Urothelium cell line (cell line): ENCODE results near the gene ABR.
"Not testable (repeated sequence)": the region's sequence is repeated elsewhere in the genome, so short reads cannot be mapped to it uniquely, and the experiment has no call there.

Experiments used
- DNase-seq: peaks from one replicate; pipeline ENCODE4 v3.0.0; 2011; ENCODE audit warnings: low spot score, mixed read lengths
- FAIRE-seq: peaks from 2 replicates; lab custom pipeline; 2011; peaks lifted over from hg19 to GRCh38; lab: Jason Lieb, UNC

Gene ABR

DNA sequence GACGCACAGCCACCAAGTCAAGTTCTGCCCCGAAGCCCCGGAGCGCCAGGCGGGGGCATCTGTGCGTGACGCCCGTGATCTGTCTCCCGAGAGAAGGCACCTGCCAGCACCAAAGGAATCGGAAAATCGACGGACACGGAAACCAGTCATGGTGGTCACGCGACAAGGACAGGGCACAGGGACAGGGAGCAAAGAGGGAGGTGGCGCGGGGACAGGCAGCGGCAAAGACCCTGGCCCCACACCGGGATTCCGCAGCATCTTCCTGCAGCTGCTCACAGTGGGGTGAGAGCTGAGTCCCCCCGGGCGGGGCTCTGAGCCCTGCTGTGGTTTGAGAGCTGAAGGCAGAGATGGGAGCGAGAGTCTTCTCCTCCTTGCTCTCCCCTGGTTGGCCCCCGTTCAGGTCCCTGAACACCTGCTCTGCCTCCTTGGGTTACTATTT is 56.4 kb downstream of the ABR start:
- FAIRE-seq (no peak), DNase-seq (no peak)

DNA sequence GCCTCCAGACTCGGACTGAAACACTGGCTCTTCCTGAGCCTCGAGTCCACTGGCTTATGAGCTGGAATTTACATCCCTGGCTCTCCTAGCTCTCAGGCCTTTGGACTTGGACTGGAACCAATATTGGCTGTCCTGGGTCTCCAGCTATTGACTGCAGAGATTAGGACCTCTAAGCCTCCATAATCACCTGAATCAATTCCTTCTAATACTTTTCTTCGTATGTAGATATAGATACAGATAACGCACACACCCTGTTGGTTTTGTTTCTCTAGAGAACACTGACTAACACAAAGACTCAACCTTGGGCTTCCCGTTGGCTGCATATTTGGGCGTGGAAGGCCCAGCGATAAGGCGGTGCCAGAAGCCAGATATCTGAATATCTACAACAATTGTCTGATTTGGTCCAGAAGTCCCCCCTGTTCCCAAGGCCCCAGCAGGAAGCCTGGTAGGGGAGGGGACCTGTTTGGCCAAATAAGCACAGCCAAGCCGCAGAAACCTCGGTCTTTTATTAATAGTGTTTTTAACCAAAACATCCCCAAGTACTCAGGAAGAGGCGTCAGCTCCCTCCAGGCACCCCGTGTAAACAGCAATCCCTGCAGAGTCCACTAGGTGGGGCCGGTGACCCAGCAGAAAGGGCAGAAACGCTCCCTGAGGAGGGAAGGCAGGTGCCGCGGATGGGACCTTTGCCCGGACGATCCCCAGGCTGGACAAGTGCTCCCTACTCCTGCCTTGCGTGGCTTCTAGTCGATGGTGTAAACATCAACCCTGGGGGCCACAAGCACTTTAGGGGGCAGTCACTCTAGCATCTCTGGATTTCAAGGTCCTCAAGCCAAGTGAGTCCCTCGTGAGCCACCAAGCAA is 57.0 kb downstream of the ABR start:
- FAIRE-seq = no peak
- DNase-seq = peak; percentile 72

DNA sequence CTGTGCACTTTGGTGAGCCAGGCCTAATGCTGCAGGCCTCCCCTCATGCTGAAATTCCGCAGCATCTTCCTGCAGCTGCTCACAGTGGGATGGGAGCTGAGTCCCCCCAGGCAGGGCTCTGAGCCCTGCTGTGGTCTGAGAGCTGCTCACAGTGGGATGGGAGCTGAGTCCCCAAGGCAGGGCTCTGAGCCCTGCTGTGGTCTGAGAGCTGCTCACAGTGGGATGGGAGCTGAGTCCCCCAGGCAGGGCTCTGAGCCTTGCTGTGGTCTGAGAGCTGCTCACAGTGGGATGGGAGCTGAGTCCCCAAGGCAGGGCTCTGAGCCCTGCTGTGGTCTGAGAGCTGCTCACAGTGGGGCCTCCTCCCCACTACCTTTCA is 58.4 kb downstream of the ABR start:
- FAIRE-seq = not testable (repeated sequence)

DNA sequence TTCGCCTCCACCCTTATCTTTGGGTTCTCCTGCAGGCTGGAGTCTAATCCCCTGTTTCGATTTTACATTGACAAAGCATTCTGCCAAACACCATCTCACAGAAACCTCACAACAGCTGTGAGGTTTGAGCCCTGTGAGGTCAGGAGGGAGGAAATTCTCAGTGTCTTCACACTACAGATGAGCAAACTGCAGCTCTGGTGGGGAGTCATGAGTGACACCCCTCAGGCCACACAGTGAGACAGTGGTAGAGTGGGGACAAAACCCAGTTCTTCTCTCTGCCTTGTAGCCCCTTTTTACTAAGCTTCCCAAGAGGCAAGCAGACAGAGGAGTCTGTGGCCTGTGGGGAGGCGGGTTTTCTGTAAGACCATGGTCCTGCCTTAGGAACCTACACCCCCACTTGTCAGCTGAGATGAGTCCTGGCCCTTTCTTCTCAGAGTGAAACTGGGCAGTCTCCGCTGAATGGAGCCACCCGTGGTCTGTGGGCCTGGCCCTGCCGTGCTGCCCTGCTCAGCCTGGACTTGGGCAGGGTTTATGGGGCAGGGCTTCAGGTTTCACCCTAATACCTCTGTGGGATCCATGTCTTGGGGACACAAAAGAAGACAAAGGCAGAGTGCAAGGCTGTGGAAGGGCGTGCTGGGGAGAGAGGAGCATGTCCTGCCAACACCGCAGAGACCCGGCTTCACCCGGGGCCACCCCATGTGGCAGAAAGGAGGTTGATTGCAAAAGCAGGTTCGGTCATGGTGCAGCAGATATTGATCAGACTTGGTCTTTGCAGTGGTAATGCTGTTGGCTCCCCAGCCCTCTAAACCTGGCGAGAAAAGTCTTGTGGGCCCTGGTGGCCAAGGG is 59.0 kb downstream of the ABR start:
- FAIRE-seq = no peak

More for the DNA sequence above, 58.4 kb downstream of the ABR start:
- DNase-seq = not testable (repeated sequence)

DNA sequence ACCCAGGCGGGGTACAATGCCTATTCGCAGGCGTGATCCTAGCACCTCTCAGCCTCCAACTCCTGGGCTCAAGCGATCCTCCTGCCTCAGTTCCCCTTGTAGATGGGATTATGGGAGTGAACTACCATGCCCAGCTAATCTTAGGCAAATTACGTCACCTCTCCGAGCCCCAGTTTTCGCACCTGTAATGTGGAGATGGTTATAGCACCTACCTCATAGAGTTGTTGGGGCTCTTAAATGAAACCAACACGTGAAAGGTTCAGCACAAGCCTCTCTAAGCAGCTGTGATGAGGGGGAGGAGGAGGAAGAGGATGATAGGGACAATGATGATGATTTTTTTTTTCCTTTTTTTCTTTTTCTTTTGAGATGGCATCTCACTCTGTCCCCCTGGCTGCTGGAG is 59.9 kb downstream of the ABR start:
- no peak for DNase-seq
- no peak for FAIRE-seq

More for the DNA sequence above, 59.0 kb downstream of the ABR start:
- no peak for DNase-seq

DNA sequence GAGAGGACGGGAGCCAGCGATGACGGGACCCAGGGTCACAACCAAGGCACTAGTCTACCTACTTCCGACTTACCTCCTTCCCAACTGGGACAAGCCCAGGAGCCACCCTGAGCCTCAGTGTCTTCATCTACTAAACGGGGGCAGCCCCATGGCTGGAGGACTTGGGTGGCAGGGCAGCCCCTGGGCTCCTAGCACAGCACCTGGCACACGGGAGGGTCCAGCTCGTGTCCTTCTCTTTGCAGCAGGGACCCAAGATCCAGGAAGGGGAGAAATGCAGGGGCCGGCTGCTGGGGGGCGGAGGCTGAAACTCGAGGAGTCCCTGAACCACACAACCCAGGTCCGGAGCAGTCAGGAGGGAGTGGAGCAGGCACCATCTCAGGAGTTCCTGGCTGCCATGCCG is 63.2 kb downstream of the ABR start:
- no peak for DNase-seq
- FAIRE-seq = no peak

DNA sequence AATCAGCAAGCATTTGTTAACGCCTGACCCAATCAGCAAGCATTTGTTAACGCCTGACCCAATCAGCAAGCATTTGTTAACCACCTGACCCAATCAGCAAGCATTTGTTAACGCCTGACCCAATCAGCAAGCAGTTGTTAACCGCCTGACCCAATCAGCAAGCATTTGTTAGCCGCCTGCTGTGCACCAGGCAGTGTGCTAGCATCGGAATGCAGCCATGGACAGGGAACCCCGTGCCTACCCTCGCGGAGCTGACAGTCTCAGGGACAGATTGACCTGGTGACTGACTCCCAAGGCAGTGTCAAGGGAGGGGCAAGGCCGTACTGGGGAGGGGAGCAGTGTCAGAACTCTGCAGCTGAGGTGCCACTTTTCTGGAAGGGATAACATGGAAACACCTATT is 66.9 kb downstream of the ABR start:
- FAIRE-seq = no peak
- no peak for DNase-seq

DNA sequence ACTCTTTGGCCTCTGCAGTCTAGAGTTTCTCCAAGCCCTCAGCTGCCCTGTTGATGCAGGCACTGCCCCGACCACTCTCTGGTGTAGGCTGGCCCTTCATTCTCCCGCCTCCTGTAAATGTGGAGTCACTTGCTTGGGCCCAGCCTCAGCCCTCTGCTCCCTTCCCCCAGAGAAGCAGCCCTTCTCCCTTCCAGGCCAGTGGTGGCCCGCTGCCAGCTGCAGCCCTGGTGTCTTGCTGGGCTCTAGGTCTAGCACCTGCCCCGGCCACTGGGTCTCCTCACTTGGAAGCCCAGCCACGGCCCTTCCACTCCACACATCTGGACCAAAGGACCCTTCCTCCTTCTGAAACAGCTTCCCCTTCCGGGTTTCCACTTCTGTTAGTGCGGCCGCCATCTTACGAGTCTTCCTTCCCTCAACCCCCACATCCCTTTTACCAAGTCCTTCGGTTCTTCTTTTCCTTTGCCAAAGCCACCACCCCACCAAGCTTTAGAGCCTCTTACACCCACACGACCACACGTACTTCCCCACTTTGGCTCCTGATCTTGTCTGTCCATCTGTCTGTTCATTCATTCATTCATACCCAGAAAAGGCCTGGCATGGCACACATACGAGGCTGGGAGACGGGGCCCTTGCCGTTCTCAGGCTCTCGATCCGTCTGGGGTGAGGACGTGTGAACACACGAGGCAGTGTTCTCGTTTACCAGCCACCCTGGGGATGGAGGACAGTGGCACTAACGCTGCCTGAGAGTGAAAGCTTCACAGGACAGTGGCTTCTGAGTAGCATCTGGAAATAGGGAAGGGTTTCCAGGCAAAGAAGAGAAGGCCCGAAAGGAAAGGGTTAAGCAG is 68.0 kb downstream of the ABR start:
- peak; percentile 48 for DNase-seq
- FAIRE-seq = no peak

DNA sequence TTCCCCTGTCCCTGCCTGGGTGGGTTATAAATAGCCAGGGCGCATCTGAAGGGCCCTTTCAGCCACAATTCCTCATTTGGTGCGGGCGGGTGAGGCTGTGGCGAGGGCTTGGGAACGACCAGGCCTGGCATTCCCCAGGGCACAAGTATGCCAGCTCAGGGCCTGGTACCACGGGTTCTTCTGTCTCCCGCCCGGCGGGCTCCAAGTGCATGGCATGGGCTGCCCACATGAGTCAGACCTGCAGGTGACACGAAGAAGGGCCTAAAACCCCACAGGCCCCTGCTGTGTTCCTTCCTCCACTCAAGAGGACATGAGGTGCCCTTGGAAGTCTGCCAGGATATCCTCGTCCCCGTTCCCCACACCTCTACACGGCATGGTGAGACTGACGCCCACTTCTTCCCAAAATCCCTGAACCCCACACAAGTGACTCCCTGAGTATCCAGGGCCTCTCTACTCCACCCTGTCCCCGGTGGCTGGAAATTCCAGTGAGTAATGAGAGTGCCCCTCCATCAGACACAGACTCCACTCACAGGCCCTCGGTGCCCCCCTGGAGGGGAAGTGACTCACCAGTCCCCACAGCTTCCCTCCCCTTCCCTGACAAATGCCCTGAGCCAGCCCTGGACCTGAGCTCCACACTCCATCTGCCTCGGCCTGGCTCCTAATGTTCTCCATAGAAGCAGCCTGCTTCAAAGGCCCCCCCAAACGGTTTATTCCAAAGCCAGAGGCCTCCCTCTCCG is 68.8 kb downstream of the ABR start:
- FAIRE-seq (peak; percentile 13), DNase-seq (peak; percentile 79)

DNA sequence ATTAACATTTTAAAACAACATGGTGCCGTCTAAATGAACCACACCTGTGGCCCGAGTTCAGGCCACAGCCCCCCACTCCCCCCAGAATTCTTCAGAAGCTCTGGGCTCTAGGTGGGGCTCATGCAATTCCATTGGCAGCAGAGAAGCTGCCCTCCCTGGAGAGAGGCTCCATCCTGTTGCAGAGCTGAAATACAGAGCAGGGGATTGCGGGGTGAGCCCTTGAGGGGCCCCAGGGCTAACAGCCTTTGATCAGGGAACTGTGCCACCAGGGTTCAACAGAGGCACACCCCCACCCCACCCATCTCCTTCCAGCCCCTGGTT is 69.3 kb downstream of the ABR start:
- DNase-seq = no peak

DNA sequence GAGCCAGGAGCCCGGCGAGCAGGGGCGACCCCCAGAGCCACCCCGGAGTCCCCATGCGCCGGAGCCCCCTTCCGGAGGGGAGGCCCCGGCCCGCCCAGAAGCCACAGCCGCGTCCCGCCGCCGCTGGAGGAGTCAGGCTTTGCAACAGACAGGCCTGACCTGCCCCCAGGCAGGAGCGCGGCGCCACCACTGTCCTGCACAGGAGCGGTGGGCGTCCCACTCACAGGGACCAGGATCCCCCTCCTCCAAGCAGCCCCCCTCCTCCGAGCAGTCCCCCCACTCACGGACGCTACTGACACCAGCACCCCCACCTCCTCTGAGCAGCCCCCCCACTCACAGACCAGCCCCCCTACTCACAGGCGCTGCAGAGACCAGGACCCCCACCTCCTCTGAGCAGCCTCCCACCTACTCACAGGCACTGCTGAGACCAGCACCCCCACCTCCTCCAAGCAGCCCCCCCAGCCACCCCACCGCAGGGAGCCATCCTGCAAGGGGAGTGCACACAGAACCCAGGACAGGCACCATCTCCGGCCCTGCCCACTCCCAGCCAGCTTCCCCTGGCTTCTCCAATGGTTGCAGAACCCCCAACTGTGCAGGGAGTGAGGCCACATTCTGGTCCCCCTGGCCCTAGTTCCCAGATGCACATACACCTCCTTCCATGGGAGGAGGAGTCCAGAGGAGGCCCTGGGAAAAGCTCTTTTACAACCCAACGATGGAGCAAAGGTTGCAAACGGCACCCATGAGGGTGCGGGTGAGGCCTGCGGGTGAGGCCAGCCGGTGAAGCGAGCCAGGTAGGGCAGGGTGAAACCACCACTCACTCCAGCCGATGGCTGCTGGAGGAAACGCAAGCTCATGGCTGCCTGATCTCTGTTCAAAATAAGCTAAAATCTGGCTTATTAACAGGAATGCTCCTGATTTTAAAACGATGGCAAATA is 69.9 kb downstream of the ABR start:
- FAIRE-seq = no peak
- no peak for DNase-seq

More for the DNA sequence above, 69.3 kb downstream of the ABR start:
- FAIRE-seq = no peak

DNA sequence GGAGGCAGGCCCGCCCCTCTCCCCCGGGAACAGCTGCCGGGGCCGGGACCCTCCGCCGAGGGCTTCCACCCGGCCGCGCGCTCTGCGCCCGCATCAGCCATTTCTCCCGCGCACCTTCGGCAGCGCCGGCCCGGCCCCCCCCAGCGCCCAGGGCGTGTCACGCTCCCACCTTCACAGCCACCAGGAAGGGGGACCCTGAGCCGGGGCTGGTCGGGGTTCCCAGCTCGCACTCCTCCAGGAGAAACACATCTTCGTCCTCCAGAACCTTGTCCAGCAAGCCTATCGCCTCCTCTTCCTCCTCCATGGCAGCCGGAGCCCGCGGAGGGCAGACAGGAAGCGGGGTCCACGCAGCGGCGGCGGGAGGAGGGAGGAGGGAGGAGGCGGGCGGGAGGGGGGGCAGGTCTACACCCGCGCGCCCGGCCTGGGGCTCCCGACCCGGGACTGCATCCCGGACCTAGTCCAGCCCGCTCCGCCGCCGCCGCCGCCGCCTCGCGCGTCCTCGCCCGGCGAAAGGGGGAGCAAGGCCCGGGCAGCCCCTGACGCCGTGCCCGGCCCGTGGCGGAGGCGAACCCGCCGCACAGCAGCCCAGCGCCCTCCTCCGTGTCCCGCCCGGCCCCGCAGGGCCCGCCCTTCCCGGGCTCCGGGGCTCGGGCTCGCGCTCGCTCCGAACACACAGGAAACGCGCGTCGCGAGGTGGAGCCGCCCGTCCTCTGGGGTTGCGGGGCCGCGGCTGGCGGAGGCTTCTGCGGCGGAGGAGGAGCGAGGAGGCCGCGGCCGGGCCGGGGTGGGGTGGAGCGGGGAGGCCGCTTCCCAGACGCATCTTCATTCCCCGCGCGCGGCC is 70.8 kb downstream of the ABR start:
- FAIRE-seq (no peak), DNase-seq (peak; percentile 47)

DNA sequence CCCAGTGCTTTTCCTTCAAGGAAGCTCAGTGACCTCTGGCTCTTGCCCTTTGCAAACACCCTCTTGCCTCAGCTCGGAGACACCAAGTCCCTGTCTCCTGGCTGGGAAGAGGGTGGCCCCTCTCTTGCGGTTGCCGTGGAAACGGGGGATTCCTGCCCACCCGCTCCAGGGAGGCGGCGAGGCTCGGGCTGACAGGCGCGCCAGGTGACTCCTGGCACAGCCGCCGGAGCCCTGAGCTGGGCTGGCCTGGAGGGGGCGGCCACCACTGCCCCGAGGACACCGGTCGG is 71.4 kb downstream of the ABR start:
- DNase-seq = no peak
- FAIRE-seq = no peak

DNA sequence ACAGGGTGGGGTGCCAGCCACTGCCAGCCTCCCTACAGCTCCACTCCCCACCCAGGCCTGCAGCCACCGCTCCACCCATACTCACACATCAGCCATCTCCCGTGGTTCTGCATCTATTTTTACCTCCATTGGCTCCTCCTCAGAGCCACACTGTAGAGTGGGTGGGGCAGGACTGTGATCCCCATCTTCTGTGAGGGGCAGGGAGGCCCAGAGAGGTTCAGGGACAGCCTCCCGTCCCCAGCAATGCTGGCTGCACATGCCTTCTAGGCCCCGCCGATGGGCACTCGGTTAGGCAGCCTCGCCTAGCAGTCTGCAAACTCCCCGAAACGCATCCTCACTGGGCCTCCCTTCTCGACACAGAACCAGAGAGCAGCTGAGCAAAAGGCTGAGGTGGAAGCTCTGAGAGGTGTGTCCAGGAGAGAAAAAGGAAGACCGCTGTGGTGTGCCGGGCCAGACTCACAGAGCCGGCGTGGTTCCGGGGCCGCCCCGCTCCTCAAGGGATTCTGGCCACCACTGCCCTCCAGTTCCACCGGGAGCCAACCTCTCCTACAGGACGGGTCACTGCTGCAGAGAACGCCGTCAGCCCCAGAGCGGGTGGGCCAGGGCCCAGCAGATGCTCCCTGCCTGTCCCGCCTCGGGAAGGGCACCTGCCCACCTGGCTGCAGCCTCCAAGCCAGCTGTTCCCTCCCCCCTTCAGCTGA is 71.9 kb downstream of the ABR start:
- no peak for DNase-seq
- FAIRE-seq = no peak

DNA sequence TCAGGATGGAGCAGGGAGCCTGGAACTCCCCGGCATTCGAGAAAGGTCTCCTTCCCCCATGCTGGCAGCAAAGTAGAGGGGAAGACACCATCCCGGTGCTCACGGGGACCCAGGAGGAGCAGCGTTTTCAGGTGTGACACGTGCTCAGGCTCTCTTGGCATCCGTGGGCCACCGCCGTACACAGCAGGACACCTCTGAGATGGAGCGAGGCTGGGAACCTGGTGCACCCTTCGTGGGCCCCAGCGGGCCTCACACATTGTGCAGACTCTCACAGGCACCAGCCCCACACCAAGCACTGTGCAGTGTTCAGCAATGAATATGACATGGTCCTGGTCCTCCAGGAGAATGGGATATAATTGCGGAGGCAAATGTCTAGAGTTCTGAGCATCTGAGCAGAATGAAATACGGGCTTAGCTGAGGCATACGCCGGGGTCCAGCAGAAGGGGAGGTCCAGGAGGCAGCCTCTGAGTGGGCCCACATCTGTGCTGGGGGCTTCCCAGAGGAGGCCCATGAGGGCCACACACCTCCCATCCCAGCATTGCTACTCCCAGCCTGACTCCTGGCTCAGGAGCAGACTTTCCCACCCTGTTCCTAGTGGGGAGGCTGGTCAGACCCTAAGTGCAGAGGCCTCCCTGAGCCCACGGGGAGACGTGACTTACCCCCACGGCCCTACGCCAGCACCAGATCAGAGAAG is 72.6 kb downstream of the ABR start:
- DNase-seq (no peak), FAIRE-seq (no peak)

DNA sequence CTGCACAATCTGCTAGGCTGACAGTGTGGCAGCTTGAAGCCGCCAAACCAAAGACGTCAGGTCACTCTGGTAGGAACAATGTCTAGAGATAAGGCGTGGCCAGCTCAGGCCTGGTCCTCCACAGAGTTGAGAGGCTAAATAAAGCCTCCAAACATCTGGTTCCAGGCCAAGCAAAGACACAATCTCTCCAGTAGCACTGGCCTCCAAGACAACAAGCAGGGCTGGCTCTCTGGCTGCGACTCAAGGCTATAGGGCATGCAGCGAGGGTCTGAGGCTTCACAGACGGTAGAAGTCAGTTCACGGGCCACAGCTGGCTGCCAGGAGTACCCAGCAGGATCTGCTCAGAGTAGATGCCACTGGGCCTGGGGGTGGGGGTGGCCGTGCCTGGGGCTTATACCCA is 75.6 kb downstream of the ABR start:
- DNase-seq = no peak
- no peak for FAIRE-seq

DNA sequence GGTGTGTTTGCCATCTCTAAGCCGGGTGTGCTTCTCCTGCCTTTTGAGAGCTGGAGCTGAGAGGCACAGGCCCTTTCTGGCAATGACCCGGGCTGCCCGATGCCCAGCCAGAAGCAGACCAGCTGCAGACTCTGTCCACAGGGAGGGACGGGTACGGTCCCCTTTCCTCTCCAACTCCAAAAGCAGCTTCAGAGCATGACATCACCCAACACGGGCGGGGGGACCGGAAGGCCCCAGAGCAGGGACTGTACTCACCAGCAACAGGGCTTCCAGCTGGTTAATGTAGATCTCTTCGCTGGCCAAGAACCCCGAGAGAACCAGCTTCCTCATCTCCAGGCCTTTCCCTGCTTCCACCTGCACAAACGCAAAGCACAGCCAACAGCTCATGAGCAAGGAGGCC is 79.4 kb downstream of the ABR start:
- DNase-seq (no peak), FAIRE-seq (no peak)

DNA sequence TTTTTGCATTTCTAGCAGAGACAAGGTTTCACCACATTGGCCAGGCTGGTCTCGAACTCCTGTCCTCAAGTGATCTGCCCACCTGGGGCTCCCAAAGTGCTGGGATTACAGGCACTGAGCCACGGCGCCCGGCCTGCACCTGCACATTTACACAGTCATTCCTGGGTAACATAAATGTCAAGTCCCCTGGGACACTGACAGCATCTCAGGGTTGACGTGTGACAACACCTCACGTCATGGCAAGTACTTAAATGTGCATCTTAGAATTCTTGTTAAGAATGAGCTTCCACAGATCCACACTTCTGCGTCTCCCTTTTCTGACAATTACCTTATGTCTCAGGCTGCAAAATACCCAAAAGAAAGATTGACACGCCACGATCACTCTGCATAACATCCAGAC is 80.5 kb downstream of the ABR start:
- FAIRE-seq (no peak), DNase-seq (no peak)
